Erythroblast (primary cell): ENCODE data around the gene MOXD1.

Experiments used
- GATA1 ChIP-seq: IDR thresholded peaks from 2 replicates; pipeline ENCODE4 v1.6.1; 2011; ENCODE audit warnings: low read depth, mild to moderate bottlenecking, control low read depth, low read length, moderate library complexity
- POLR2A ChIP-seq: IDR thresholded peaks from 2 replicates; pipeline ENCODE4 v1.6.1; 2011; ENCODE audit warnings: mild to moderate bottlenecking, low read length

DNA sequence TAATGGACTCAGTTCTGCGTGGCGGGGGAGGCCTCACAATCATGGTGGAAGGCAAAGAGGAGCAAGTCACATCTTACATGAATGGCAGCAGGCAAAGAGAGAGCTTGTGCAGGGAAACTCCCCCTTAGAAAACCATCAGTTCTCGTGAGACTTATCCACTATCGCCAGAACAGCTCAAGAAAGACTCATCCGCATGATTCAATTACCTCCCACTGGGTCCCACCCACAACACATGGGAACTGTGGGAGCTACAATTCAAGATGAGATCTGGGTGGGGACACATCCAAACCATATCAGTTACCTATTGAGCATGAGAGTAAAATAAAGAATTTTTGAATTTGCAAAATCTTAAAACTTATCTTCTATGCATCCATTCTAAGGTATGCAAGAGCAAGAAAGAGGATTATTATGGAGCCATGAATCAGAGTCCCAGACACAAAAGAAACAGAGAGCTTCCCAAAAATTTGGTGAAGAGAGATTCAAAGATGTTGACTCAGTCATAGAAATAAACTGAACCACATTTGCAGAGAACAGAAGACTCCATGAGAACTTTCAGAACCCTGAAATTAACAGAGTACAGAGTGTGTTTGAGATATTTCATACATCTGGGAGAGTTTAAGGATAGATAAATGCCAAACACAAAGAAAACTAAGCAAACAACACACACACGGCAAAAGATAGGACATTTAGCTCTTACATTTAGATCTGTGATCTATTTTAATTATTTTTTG, 17.1 kb upstream of the MOXD1 start:
- TF ChIP-seq POLR2A = no peak
- TF ChIP-seq GATA1 = no peak
